K562 (cell line): Measurements from ENCODE around the gene TRPC3.

Source experiments
- HIVEP1 ChIP-seq: fragments of 250-450 bp; sonication (Bioruptor Pico); IDR thresholded peaks from 2 replicates; pipeline ENCODE4 v1.4.0; 2020; ENCODE audit warnings: mild to moderate bottlenecking
- ZNF280B ChIP-seq: fragments of 250-450 bp; sonication (Bioruptor Pico); IDR thresholded peaks from 2 replicates; pipeline ENCODE4 v1.5.1; 2021; ENCODE audit warnings: mild to moderate bottlenecking

- no peak for TF ChIP-seq ZNF280B (CRISPR knock-in tag)
- no peak for TF ChIP-seq HIVEP1 (CRISPR knock-in tag)
These were observed 37.1 kb upstream of the TRPC3 start for GRCh38 chr4:121988950-121989349.
